T-helper 1 cell treated with Interleukin-12 subunit alpha and Interleukin-12 subunit beta and Interleukin-4 antibody, amounts not matched to agents 30 μg/mL and 1 μg/mL, for 36 hours (primary cell): Measurements from ENCODE around the gene RBM23.

Experiments used
- H3K27ac Mint-ChIP-seq: one replicate; pipeline ENCODE4 v1.8.0; 2021; ENCODE audit warnings: mild to moderate bottlenecking, mixed read lengths
- H3K27me3 Mint-ChIP-seq: one replicate; pipeline ENCODE4 v1.8.0; 2021; ENCODE audit warnings: low read depth, mixed read lengths
- H3K36me3 Mint-ChIP-seq: one replicate; pipeline ENCODE4 v1.8.0; 2021; ENCODE audit warnings: low read depth, mixed read lengths
- H3K4me1 Mint-ChIP-seq: one replicate; pipeline ENCODE4 v1.8.0; 2021; ENCODE audit warnings: low read depth, mixed read lengths
- H3K4me3 Mint-ChIP-seq: one replicate; pipeline ENCODE4 v1.8.0; 2021; ENCODE audit warnings: mild to moderate bottlenecking, moderate library complexity, mixed read lengths
- H3K9me3 Mint-ChIP-seq: one replicate; pipeline ENCODE4 v1.8.0; 2021; ENCODE audit warnings: mixed read lengths

The RBM23 gene

DNA sequence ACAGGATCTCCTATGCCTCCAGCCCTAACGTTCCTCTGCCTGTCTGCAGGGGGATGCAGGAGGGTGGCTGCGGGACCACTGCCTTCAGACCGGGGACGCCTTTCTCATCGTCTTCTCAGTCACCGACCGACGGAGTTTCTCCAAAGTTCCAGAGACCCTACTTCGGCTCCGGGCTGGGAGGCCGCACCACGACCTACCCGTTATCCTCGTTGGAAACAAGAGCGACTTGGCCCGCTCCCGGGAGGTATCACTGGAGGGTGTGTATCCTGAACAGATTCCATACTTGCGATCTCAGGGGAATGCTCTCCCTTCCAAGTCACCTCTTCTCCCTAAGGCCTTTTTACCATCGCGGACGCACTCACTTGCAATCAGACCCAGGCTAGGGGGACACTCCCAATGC is 33.0 kb downstream of the RBM23 start:
- Mint-ChIP-seq H3K9me3 (no peaks in the 10 kb centered on the region), H3K27ac (peak overlapping the region; percentile 23), H3K4me1 (peaks cover 41% of the 10 kb centered on the region), H3K36me3 (peaks cover 6% of the 10 kb centered on the region), H3K4me3 (peak overlapping the region; percentile 49), H3K27me3 (peaks cover 16% of the 10 kb centered on the region)

- peaks cover 16% of the 10 kb centered on the region for H3K27me3 Mint-ChIP-seq
- peaks cover 3% of the 10 kb centered on the region for H3K36me3 Mint-ChIP-seq
- H3K9me3 Mint-ChIP-seq = no peaks in the 10 kb centered on the region
- no peak overlapping the region for H3K4me3 Mint-ChIP-seq
- no peak overlapping the region for H3K27ac Mint-ChIP-seq
- H3K4me1 Mint-ChIP-seq = peaks cover 37% of the 10 kb centered on the region
These were observed 34.0 kb downstream of the RBM23 start for GRCh38 chr14:22884738-22885523.

DNA sequence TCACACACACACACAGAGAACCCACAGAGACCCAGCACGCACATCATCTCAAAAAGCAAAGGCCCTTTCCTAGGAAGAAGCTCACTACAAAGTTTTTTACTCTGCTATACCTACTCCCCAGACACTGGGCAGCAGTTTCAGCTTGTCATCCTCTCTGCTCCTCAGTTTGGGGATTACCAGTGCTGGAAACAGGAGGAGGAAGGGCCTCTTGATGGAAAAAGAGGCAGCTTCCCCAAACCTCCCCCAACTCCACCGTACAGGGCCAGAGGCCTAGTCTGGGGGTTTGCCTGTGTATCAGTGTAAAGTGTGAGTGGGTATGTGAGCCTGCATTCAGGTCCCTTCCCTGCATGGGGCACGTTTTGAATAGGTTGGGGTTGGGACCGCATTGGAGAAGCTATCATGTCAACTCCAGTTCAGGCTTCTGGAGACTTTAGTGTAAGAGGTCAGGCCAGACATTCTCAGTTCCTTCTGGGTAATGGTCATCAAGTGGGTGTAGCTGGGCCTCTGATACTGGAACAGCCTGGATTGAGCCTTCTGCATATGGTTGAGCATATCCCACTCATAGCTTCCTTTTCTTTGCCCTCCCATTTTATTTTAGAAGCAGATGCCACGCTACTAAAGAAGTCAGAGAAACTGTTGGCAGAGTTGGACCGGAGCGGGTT is 34.7 kb downstream of the RBM23 start:
- no peaks in the 10 kb centered on the region for H3K9me3 Mint-ChIP-seq
- H3K36me3 Mint-ChIP-seq = peaks cover 6% of the 10 kb centered on the region
- H3K27ac Mint-ChIP-seq = peak overlapping the region; percentile 18
- H3K4me1 Mint-ChIP-seq = peaks cover 34% of the 10 kb centered on the region
- no peak overlapping the region for H3K4me3 Mint-ChIP-seq
- H3K27me3 Mint-ChIP-seq = peaks cover 16% of the 10 kb centered on the region

DNA sequence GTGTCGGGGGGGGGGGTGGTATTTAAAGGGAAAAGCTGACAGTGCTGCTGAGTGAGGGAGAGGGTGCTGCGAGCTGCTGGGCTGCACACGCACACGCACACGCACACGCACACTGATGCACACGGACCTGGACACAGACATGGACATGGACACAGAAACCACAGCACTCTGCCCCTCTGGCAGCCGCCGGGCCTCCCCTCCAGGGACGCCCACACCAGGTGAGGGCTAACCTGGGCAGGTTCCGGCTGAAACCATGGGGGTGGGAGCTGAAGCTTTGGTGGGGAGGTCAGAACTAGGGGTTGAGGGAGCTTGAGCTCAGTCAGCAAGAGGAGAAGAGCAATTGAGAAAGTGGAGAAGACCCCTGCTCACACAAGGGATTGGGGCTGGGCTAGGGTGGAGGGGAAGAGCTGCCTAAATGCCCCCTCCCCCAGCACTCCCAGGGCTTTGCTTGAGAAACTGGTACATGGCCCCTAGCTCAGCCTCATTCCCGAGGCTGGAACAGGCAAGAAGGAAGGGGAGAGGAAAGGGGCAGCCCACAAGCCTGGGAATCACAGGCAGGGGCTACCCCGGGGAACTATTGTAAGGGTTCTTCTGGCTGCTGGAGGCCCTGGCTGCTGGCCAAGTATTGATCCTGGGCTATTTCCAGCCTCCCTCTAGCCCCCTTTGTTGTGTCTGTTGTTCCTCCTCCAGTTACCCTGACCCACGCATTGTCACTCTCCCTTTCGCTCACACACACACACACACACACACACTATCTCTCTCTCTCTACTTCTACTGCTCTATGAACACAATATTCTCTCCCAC is 35.6 kb downstream of the RBM23 start, which contains the start of gene REM2:
TSS of gene REM2 (plus strand) at position 50 of the 804 bp plus-strand sequence. CDS start at position 116, 66 bp downstream.
- no peaks in the 10 kb centered on the region for H3K9me3 Mint-ChIP-seq
- peak within 1 kb of the TSS; percentile 18 for H3K27ac Mint-ChIP-seq
- H3K36me3 Mint-ChIP-seq = peaks cover 13% of the 10 kb centered on the region
- peaks cover 16% of the 10 kb centered on the region for H3K27me3 Mint-ChIP-seq
- H3K4me1 Mint-ChIP-seq = peaks cover 34% of the 10 kb centered on the region
- no peak within 1 kb of the TSS for H3K4me3 Mint-ChIP-seq

GRCh38 chr14:22882529-22883172 is 36.3 kb downstream of the RBM23 start:
- Mint-ChIP-seq H3K27ac (no peak overlapping the region), H3K4me3 (no peak overlapping the region), H3K4me1 (peaks cover 28% of the 10 kb centered on the region), H3K36me3 (peaks cover 20% of the 10 kb centered on the region), H3K27me3 (peaks cover 16% of the 10 kb centered on the region), H3K9me3 (no peaks in the 10 kb centered on the region)

DNA sequence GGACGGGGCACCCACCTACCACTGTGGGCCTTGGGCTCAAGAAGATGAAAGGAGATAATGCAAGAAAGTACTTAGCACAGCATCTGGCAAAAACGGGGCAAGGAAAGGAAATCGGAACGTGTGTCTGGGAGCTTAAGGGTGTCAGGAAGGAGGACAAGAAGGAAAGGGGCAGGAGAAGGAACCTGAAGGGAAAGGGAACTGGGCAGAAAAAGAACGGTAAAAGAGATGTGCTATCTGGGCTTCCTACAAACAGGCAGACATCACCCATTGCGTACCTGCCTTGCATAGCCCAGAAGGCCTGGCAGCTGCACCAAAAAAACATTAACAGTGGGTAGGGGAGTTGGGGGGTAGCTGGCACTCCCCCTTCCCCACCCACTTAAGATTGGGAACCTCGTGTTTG is 36.9 kb downstream of the RBM23 start:
- Mint-ChIP-seq H3K27me3 (peaks cover 16% of the 10 kb centered on the region), H3K9me3 (no peaks in the 10 kb centered on the region), H3K36me3 (peaks cover 22% of the 10 kb centered on the region), H3K4me1 (peaks cover 22% of the 10 kb centered on the region), H3K27ac (no peak overlapping the region), H3K4me3 (no peak overlapping the region)

GRCh38 chr14:22878271-22879246 is 40.4 kb downstream of the RBM23 start:
- Mint-ChIP-seq H3K36me3 (peaks cover 41% of the 10 kb centered on the region), H3K4me1 (peaks cover 15% of the 10 kb centered on the region), H3K4me3 (no peak overlapping the region), H3K27ac (no peak overlapping the region), H3K9me3 (no peaks in the 10 kb centered on the region), H3K27me3 (peaks cover 3% of the 10 kb centered on the region)

GRCh38 chr14:22877000-22877501 is 41.9 kb downstream of the RBM23 start:
- Mint-ChIP-seq H3K27ac (no peak overlapping the region), H3K27me3 (peaks cover 3% of the 10 kb centered on the region)

DNA sequence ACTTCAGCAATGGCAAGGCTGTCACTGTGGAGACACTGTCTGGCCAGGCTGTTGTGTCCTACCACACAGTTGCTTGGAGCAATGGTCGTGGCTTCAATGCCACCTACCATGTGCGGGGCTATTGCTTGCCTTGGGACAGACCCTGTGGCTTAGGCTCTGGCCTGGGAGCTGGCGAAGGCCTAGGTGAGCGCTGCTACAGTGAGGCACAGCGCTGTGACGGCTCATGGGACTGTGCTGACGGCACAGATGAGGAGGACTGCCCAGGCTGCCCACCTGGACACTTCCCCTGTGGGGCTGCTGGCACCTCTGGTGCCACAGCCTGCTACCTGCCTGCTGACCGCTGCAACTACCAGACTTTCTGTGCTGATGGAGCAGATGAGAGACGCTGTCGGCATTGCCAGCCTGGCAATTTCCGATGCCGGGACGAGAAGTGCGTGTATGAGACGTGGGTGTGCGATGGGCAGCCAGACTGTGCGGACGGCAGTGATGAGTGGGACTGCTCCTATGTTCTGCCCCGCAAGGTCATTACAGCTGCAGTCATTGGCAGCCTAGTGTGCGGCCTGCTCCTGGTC is 43.1 kb downstream of the RBM23 start:
- no peak overlapping the region for H3K4me3 Mint-ChIP-seq
- peaks cover 47% of the 10 kb centered on the region for H3K36me3 Mint-ChIP-seq

More at GRCh38 chr14:22877000-22877501, 41.9 kb downstream of the RBM23 start:
- peaks cover 22% of the 10 kb centered on the region for H3K4me1 Mint-ChIP-seq
- no peak overlapping the region for H3K4me3 Mint-ChIP-seq
- H3K9me3 Mint-ChIP-seq = no peaks in the 10 kb centered on the region
- peaks cover 46% of the 10 kb centered on the region for H3K36me3 Mint-ChIP-seq

GRCh38 chr14:22875003-22875747 is 43.8 kb downstream of the RBM23 start:
- Mint-ChIP-seq H3K9me3 (no peaks in the 10 kb centered on the region), H3K27ac (no peak overlapping the region), H3K27me3 (no peaks in the 10 kb centered on the region), H3K4me3 (no peak overlapping the region), H3K4me1 (peaks cover 29% of the 10 kb centered on the region), H3K36me3 (peaks cover 49% of the 10 kb centered on the region)

More for the DNA sequence above, 43.1 kb downstream of the RBM23 start:
- H3K27me3 Mint-ChIP-seq = no peaks in the 10 kb centered on the region
- H3K27ac Mint-ChIP-seq = no peak overlapping the region
- peaks cover 23% of the 10 kb centered on the region for H3K4me1 Mint-ChIP-seq
- H3K9me3 Mint-ChIP-seq = no peaks in the 10 kb centered on the region

GRCh38 chr14:22872833-22873520 is 46.0 kb downstream of the RBM23 start:
- peaks cover 27% of the 10 kb centered on the region for H3K4me1 Mint-ChIP-seq
- H3K27ac Mint-ChIP-seq = peak overlapping the region; percentile 85
- H3K27me3 Mint-ChIP-seq = no peaks in the 10 kb centered on the region
- H3K9me3 Mint-ChIP-seq = no peaks in the 10 kb centered on the region
- peaks cover 32% of the 10 kb centered on the region for H3K36me3 Mint-ChIP-seq
- H3K4me3 Mint-ChIP-seq = peak overlapping the region; percentile 93
